A673 (cell line): ENCODE measurements around the gene ATP8A1. TPM values are rescaled to one million over a fixed set of nuclear protein-coding genes. Genes with fewer than 3 reads are reported as not detected.

Experiments
- BruUV-seq: library from RNA; stranded (reverse); fragments of 400-500 nt; replicated peaks from 2 replicates; lab custom pipeline; 2021; lab: Mats Ljungman, UMichigan
- CTCF ChIA-PET: fragments of 300-600 bp; sonication (Branson Sonifier 250); formaldehyde crosslinking; loops from one replicate; lab custom pipeline; 2022; ENCODE audit warnings: antibody characterized with exemption; lab: Charles Lee
- POLR2A ChIA-PET: fragments of 300-600 bp; sonication (Branson Sonifier 250); formaldehyde crosslinking; loops from one replicate; lab custom pipeline; 2022; ENCODE audit warnings: antibody characterized with exemption; ENCODE audit not compliant: low non-redundant PET; lab: Charles Lee
- DNase-seq: peaks from one replicate; pipeline ENCODE4 v3.0.0-alpha.2; 2015; ENCODE audit warnings: low spot score
- H3K27ac ChIP-seq: fragments of 200-600 bp; sonication (generic); 2 replicates; pipeline ENCODE4 v1.5.1; 2016; ENCODE audit warnings: mixed run types, low read depth, mild to moderate bottlenecking, mixed read lengths, antibody characterized with exemption, low read length; ENCODE audit not compliant: poor library complexity, severe bottlenecking
- H3K27me3 ChIP-seq: fragments of 200-600 bp; sonication (generic); replicated peaks from 2 replicates; pipeline ENCODE4 v1.6.1; 2017; ENCODE audit warnings: mixed run types, low read depth, mild to moderate bottlenecking, mixed read lengths, antibody characterized with exemption, low read length; ENCODE audit not compliant: insufficient read depth, poor library complexity
- H3K36me3 ChIP-seq: fragments of 200-600 bp; sonication (generic); 2 replicates; pipeline ENCODE4 v1.6.1; 2016; ENCODE audit warnings: mixed run types, mild to moderate bottlenecking, mixed read lengths, antibody characterized with exemption, low read length; ENCODE audit not compliant: insufficient read depth, poor library complexity, severe bottlenecking
- H3K4me1 ChIP-seq: fragments of 200-600 bp; sonication (generic); 2 replicates; pipeline ENCODE4 v1.6.1; 2017; ENCODE audit warnings: mixed run types, mild to moderate bottlenecking, mixed read lengths, antibody characterized with exemption, low read length; ENCODE audit not compliant: insufficient read depth, poor library complexity, severe bottlenecking
- H3K4me3 ChIP-seq: fragments of 200-600 bp; sonication (generic); 2 replicates; pipeline ENCODE4 v1.5.1; 2016; ENCODE audit warnings: low read depth, mixed run types, mild to moderate bottlenecking, mixed read lengths, low read length; ENCODE audit not compliant: poor library complexity, severe bottlenecking
- H3K9me3 ChIP-seq: fragments of 200-600 bp; sonication (generic); 2 replicates; pipeline ENCODE4 v1.6.1; 2016; ENCODE audit warnings: mixed run types, low read depth, mild to moderate bottlenecking, mixed read lengths, antibody characterized with exemption, low read length; ENCODE audit not compliant: poor library complexity, severe bottlenecking
- CTCF ChIP-seq: fragments of 300-800, 200-600 bp; sonication (generic); conservative IDR thresholded peaks from 2 replicates; pipeline ENCODE4 v1.5.1; 2017; ENCODE audit warnings: low read depth, mild to moderate bottlenecking, antibody characterized with exemption, low read length, moderate library complexity, mixed read lengths
- EZH2 ChIP-seq: fragments of 200-600 bp; sonication (generic); IDR thresholded peaks from 2 replicates; pipeline ENCODE4 v1.6.1; 2017; ENCODE audit warnings: borderline replicate concordance, low read depth, mild to moderate bottlenecking, mixed read lengths, antibody characterized with exemption, low read length; ENCODE audit not compliant: poor library complexity, severe bottlenecking
- intact Hi-C: fragments of 100-400 bp; cut with micrococcal nuclease; formaldehyde crosslinking; loops from one replicate; pipeline ENCODE4 v1.10.0; 2022; ENCODE audit not compliant: unreplicated experiment
- total RNA-seq: library from RNA; stranded (reverse); gene quantifications from 2 replicates; pipeline ENCODE4 v1.2.3, GENCODE V29; 2021

Gene ATP8A1
- total RNA-seq, 1 experiment from 2014 or later = 0.28 TPM

DNA sequence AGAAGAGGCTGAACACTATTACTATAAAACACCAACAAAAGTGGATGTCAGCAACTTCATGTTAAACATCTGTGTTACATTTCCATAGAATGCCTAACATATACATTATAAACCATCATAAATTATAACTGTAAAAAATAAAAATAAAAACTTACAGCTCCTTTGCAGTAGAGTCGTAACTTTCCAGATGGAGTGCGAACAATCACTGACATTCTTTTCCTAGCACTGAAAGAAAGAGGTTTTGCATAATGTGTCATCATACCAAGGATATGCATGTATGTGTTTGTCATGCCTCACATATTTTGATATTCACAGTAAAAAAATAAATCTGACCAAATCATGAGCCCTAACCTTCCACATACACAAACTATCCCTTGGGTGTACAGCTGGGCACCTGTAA lies 113.1 kb downstream of the ATP8A1 start:
- no peak for DNase-seq

DNA sequence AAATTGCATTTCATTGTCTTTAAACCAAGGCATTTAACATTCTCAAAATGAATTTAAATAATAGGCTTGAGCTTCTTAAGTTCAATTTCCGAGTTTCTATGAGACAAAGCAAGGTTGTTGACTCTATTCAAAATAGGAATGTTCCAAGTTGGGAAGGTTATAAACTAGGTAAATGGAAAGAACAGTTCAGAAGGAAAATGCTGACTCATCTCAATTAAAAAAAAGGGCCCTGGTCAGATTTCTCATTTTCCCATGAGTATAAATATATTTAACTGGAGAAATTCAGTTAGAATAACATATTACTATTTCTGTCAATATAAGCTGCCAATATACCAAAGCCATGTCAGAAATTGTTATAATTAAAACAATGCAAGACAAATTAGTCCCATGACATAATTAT lies 113.8 kb downstream of the ATP8A1 start:
- Histone ChIP-seq H3K27ac (no peak overlapping the region), H3K4me1 (no peaks in the 10 kb centered on the region), H3K4me3 (no peak overlapping the region), H3K27me3 (no peaks in the 10 kb centered on the region), H3K9me3 (no peaks in the 10 kb centered on the region), H3K36me3 (no peaks in the 10 kb centered on the region)
- DNase-seq = no peak
- POLR2A ChIA-PET = no interaction called here
- TF ChIP-seq CTCF (no peak), EZH2 (no peak)
- intact Hi-C loops = no loop called here
- no TSS peak for BruUV-seq
- CTCF ChIA-PET = no interaction called here

More for the DNA sequence above, 113.1 kb downstream of the ATP8A1 start:
- Histone ChIP-seq H3K36me3 (no peaks in the 10 kb centered on the region), H3K4me1 (no peaks in the 10 kb centered on the region), H3K27ac (no peak overlapping the region), H3K27me3 (no peaks in the 10 kb centered on the region), H3K4me3 (no peak overlapping the region), H3K9me3 (no peaks in the 10 kb centered on the region)
- ChIA-PET POLR2A (no interaction called here), CTCF (no interaction called here)
- no peak for TF ChIP-seq EZH2
- no peak for TF ChIP-seq CTCF
- intact Hi-C loops = no loop called here
- BruUV-seq = no TSS peak

GRCh38 chr4:42541647-42542046 lies 115.3 kb downstream of the ATP8A1 start:
- CTCF ChIA-PET = no interaction called here

More at GRCh38 chr4:42541647-42542046, 115.3 kb downstream of the ATP8A1 start:
- no peak overlapping the region for H3K4me3 ChIP-seq
- no peaks in the 10 kb centered on the region for H3K36me3 ChIP-seq
- POLR2A ChIA-PET = no interaction called here
- H3K27me3 ChIP-seq = no peaks in the 10 kb centered on the region
- intact Hi-C loops = no loop called here
- TF ChIP-seq EZH2 = no peak
- TF ChIP-seq CTCF = no peak
- no peak overlapping the region for H3K27ac ChIP-seq
- H3K9me3 ChIP-seq = no peaks in the 10 kb centered on the region
- no peaks in the 10 kb centered on the region for H3K4me1 ChIP-seq
- DNase-seq = no peak
- no TSS peak for BruUV-seq
